SU-DHL-6 (cell line): ENCODE data around the gene CUX1.

Source experiments
- H2AFZ ChIP-seq: fragments of 200-600 bp; sonication (generic); 2 replicates; pipeline ENCODE4 v1.6.1; 2014; ENCODE audit warnings: low read depth, mild to moderate bottlenecking, moderate library complexity, mixed read lengths, antibody characterized with exemption, low read length; ENCODE audit not compliant: severe bottlenecking
- H3F3A ChIP-seq: fragments of 200-600 bp; shearing (Covaris generic); 2 replicates; pipeline ENCODE4 v1.6.0; 2016; ENCODE audit warnings: antibody characterized with exemption, mild to moderate bottlenecking; ENCODE audit not compliant: insufficient read depth
- H3K27ac ChIP-seq: fragments of 200-600 bp; sonication (generic); 2 replicates; pipeline ENCODE4 v1.5.1; 2016; ENCODE audit warnings: low read depth, mild to moderate bottlenecking, low read length, moderate library complexity, mixed read lengths
- H3K27me3 ChIP-seq: fragments of 200-600 bp; sonication (generic), shearing (Covaris generic); 2 replicates; pipeline ENCODE4 v1.6.0; 2014; ENCODE audit warnings: mild to moderate bottlenecking, low read length
- H3K36me3 ChIP-seq: fragments of 200-600 bp; sonication (generic); 2 replicates; pipeline ENCODE4 v1.6.1; 2014; ENCODE audit warnings: mild to moderate bottlenecking, low read length, mixed read lengths
- H3K4me2 ChIP-seq: fragments of 300-600, 200-600 bp; shearing (Covaris generic), sonication (generic); 2 replicates; pipeline ENCODE4 v1.6.0; 2014; ENCODE audit warnings: low read length, low read depth, mild to moderate bottlenecking; ENCODE audit not compliant: poor library complexity, severe bottlenecking
- H3K4me3 ChIP-seq: fragments of 200-600 bp; sonication (generic); 2 replicates; pipeline ENCODE4 v1.5.1; 2014; ENCODE audit warnings: antibody characterized with exemption, low read length, mild to moderate bottlenecking, mixed read lengths; ENCODE audit not compliant: insufficient read depth, poor library complexity, severe bottlenecking
- H3K79me2 ChIP-seq: fragments of 200-600 bp; sonication (generic); 2 replicates; pipeline ENCODE4 v1.6.1; 2014; ENCODE audit warnings: mild to moderate bottlenecking, low read length, moderate library complexity; ENCODE audit not compliant: insufficient read depth
- H3K9ac ChIP-seq: fragments of 200-600 bp; sonication (generic); 2 replicates; pipeline ENCODE4 v1.7.0; 2014; ENCODE audit warnings: mild to moderate bottlenecking, low read length
- H3K9me2 ChIP-seq: fragments of 200-600 bp; sonication (generic); replicated peaks from 2 replicates; pipeline ENCODE4 v1.6.1; 2014; ENCODE audit warnings: low read length; ENCODE audit not compliant: insufficient read depth
- H3K9me3 ChIP-seq: fragments of 200-600 bp; sonication (generic); 2 replicates; pipeline ENCODE4 v1.6.1; 2014; ENCODE audit warnings: low read length, mixed read lengths; ENCODE audit not compliant: insufficient read depth
- H4K20me1 ChIP-seq: fragments of 200-600 bp; sonication (generic); 2 replicates; pipeline ENCODE4 v1.6.1; 2014; ENCODE audit warnings: low read depth, mild to moderate bottlenecking, antibody characterized with exemption, low read length, moderate library complexity, mixed read lengths
- CTCF ChIP-seq: fragments of 200-600 bp; sonication (generic); IDR thresholded peaks from one replicate; pipeline ENCODE4 v1.5.1; 2017; ENCODE audit warnings: antibody characterized with exemption, mild to moderate bottlenecking, low read length, moderate library complexity; ENCODE audit not compliant: insufficient read depth, poor library complexity, severe bottlenecking
- EZH2phosphoT487 ChIP-seq: fragments of 200-600 bp; sonication (generic), shearing (Covaris generic); conservative IDR thresholded peaks from 2 replicates; pipeline ENCODE4 v1.6.1; 2018; ENCODE audit warnings: mild to moderate bottlenecking, antibody characterized with exemption, low read length, moderate library complexity, mixed read lengths

CUX1 gene

GRCh38 chr7:102085218-102085772 lies 267.9 kb downstream of the CUX1 start:
- Histone ChIP-seq H3K27ac (no peak overlapping the region), H3K4me3 (no peak overlapping the region), H3K27me3 (no peaks in the 10 kb centered on the region), H3F3A (peaks cover 31% of the 10 kb centered on the region; the same call in 1 of the 2 replicates), H3K9me3 (no peaks in the 10 kb centered on the region), H2AFZ (no peak overlapping the region), H3K36me3 (peaks cover 35% of the 10 kb centered on the region), H3K79me2 (peaks cover 84% of the 10 kb centered on the region), H3K9me2 (no peaks in the 10 kb centered on the region), H3K9ac (no peak overlapping the region), H3K4me2 (no peak overlapping the region), H4K20me1 (peaks cover 28% of the 10 kb centered on the region)
- no peak for TF ChIP-seq CTCF
- TF ChIP-seq EZH2phosphoT487 = no peak

GRCh38 chr7:102089175-102090098 lies 272.0 kb downstream of the CUX1 start:
- Histone ChIP-seq H3F3A (peaks cover 34% of the 10 kb centered on the region; the same call in 1 of the 2 replicates), H4K20me1 (peaks cover 38% of the 10 kb centered on the region), H2AFZ (no peak overlapping the region), H3K79me2 (peaks cover 96% of the 10 kb centered on the region), H3K27ac (no peak overlapping the region), H3K36me3 (peaks cover 34% of the 10 kb centered on the region), H3K9me2 (no peaks in the 10 kb centered on the region), H3K9ac (no peak overlapping the region), H3K4me2 (no peak overlapping the region), H3K27me3 (no peaks in the 10 kb centered on the region), H3K4me3 (no peak overlapping the region), H3K9me3 (no peaks in the 10 kb centered on the region)
- no peak for TF ChIP-seq EZH2phosphoT487
- no peak for TF ChIP-seq CTCF

DNA sequence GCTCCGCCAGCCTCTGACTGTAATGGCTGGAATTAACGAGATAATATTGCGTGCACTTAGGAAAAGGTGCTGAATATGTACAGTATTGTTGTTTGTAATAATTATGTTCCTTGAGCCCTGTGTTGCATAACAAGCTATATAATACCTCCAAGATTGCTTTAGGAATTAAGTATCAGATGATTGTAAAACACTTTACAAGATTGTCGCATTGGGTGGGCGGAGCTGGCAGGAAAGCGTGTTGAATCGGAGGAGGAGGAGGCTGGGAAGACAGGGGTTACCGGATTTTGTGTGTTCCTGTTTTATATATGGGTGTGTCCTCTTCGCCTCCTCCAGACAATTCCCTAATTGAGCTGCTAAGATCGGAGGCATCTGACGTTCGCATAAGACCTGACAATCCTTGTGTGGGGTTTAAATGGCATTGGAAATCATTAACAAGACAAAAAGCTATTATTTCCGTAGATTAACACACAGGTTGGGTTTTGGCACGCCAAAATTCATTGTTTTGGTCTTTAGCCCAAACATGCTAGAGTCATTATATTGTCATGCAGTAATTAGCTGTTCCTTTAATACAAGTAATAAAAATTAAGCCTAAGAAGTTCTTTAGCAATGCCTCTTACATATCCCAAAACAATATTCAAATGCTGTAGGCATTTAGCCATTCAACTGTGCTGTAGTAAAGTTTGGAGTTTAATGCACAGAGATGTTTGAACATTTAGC lies 276.3 kb downstream of the CUX1 start:
- no peak for TF ChIP-seq EZH2phosphoT487
- TF ChIP-seq CTCF = no peak
- no peak overlapping the region for H2AFZ ChIP-seq
- H3K4me2 ChIP-seq = no peak overlapping the region
- no peaks in the 10 kb centered on the region for H3K27me3 ChIP-seq
- H3K9me2 ChIP-seq = no peaks in the 10 kb centered on the region
- peaks cover 7% of the 10 kb centered on the region; the same call in 1 of the 2 replicates for H3F3A ChIP-seq
- peaks cover 20% of the 10 kb centered on the region; the same call in 1 of the 2 replicates for H3K36me3 ChIP-seq
- peaks cover 74% of the 10 kb centered on the region for H3K79me2 ChIP-seq
- H3K4me3 ChIP-seq = no peak overlapping the region
- peaks cover 21% of the 10 kb centered on the region; the same call in 1 of the 2 replicates for H4K20me1 ChIP-seq
- no peaks in the 10 kb centered on the region for H3K9me3 ChIP-seq
- H3K27ac ChIP-seq = no peak overlapping the region
- no peak overlapping the region for H3K9ac ChIP-seq
